SK-N-SH treated with all-trans-retinoic acid at 6 μM for 48 hours (cell line): ENCODE measurements around the gene SLC30A9.

Experiments
- ARNTL ChIP-seq: fragments of 450-650 bp; formaldehyde crosslinking; IDR thresholded peaks from 2 replicates; pipeline ENCODE4 v1.5.0; 2020; ENCODE audit warnings: low read depth, mild to moderate bottlenecking, moderate library complexity, borderline replicate concordance
- ESRRG ChIP-seq: fragments of 250-450 bp; sonication (Bioruptor Pico); IDR thresholded peaks from 2 replicates; pipeline ENCODE4 v1.6.1; 2021; ENCODE audit warnings: mild to moderate bottlenecking
- GLIS3 ChIP-seq: fragments of 250-450 bp; sonication (Bioruptor Pico); IDR thresholded peaks from 2 replicates; pipeline ENCODE4 v1.5.0; 2020; ENCODE audit warnings: mild to moderate bottlenecking, moderate library complexity
- ZFP3 ChIP-seq: fragments of 250-450 bp; sonication (Bioruptor Pico); IDR thresholded peaks from 2 replicates; pipeline ENCODE4 v1.5.0; 2020; ENCODE audit warnings: mild to moderate bottlenecking, moderate library complexity
- ZFP30 ChIP-seq: fragments of 450-650 bp; formaldehyde crosslinking; IDR thresholded peaks from 2 replicates; pipeline ENCODE4 v1.5.0; 2022; ENCODE audit warnings: mild to moderate bottlenecking, moderate library complexity
- ZNF70 ChIP-seq: fragments of 450-650 bp; formaldehyde crosslinking; IDR thresholded peaks from 2 replicates; pipeline ENCODE4 v1.5.0; 2020; ENCODE audit warnings: mild to moderate bottlenecking, moderate library complexity
- TF ChIP-seq, protein P1 (sequence below): fragments of 250-450 bp; sonication (Bioruptor Pico); IDR thresholded peaks from 2 replicates; pipeline ENCODE4 v1.5.1; 2021; ENCODE audit warnings: mild to moderate bottlenecking, moderate library complexity
- TF ChIP-seq, protein P2 (sequence below): fragments of 250-450 bp; sonication (Bioruptor Pico); IDR thresholded peaks from 2 replicates; pipeline ENCODE4 v1.8.0; 2020; ENCODE audit warnings: mild to moderate bottlenecking, moderate library complexity, borderline replicate concordance

DNA sequence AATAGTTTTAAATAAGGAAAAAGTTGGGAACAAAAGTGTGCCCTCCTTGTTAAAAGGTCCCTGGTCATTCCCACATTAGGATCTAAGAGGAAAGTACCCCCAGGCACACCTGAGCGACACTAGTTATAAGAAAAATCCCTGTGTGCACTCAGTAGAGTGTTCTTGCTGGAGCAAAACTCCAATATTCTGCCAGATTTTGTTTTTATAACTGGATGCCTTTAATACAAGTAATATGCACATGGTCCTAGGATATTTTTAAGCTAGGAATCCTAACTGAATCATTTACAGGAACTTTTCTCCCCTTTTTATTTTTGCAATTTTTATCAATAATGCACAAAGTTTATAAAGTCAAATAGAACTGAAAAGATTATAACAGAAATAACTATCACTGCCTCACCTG, 93.5 kb downstream of the SLC30A9 start:
- TF ChIP-seq ESRRG (CRISPR knock-in tag) (no peak), ZFP3 (CRISPR knock-in tag) (no peak), ZNF70 (CRISPR knock-in tag) (no peak), ARNTL (no peak), GLIS3 (no peak), ZFP30 (CRISPR knock-in tag) (no peak)
- TF ChIP-seq, protein P1, sequence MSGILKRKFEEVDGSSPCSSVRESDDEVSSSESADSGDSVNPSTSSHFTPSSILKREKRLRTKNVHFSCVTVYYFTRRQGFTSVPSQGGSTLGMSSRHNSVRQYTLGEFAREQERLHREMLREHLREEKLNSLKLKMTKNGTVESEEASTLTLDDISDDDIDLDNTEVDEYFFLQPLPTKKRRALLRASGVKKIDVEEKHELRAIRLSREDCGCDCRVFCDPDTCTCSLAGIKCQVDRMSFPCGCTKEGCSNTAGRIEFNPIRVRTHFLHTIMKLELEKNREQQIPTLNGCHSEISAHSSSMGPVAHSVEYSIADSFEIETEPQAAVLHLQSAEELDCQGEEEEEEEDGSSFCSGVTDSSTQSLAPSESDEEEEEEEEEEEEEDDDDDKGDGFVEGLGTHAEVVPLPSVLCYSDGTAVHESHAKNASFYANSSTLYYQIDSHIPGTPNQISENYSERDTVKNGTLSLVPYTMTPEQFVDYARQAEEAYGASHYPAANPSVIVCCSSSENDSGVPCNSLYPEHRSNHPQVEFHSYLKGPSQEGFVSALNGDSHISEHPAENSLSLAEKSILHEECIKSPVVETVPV (CRISPR knock-in tag): no peak
- TF ChIP-seq, protein P2, sequence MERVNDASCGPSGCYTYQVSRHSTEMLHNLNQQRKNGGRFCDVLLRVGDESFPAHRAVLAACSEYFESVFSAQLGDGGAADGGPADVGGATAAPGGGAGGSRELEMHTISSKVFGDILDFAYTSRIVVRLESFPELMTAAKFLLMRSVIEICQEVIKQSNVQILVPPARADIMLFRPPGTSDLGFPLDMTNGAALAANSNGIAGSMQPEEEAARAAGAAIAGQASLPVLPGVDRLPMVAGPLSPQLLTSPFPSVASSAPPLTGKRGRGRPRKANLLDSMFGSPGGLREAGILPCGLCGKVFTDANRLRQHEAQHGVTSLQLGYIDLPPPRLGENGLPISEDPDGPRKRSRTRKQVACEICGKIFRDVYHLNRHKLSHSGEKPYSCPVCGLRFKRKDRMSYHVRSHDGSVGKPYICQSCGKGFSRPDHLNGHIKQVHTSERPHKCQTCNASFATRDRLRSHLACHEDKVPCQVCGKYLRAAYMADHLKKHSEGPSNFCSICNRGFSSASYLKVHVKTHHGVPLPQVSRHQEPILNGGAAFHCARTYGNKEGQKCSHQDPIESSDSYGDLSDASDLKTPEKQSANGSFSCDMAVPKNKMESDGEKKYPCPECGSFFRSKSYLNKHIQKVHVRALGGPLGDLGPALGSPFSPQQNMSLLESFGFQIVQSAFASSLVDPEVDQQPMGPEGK: no peak
